Measurements from ENCODE around the gene TMEM181. TPM values are rescaled to one million over a fixed set of nuclear protein-coding genes. Genes with fewer than 3 reads are reported as not detected.

TMEM181 gene
- total RNA-seq, 1 experiment from 2014 or later = 31.6 TPM

- H3K4me1 ChIP-seq (ENCODE audit: insufficient read depth, low read length, poor library complexity, severe bottlenecking) = no peaks in the 10 kb centered on the region
- ChIA-PET CTCF (no interaction called here), POLR2A (ENCODE audit: low non-redundant PET) (no interaction called here)
- H3K9me3 ChIP-seq (ENCODE audit: low read depth, low read length, poor library complexity, severe bottlenecking) = no peaks in the 10 kb centered on the region
- intact Hi-C loops (cut with micrococcal nuclease; ENCODE audit: unreplicated experiment) = no loop called here
- H3K36me3 ChIP-seq (ENCODE audit: insufficient read depth, low read length, poor library complexity, severe bottlenecking) = peaks cover 21% of the 10 kb centered on the region
- no peak for TF ChIP-seq EZH2 (IDR thresholded peaks at IDR 0.05; ENCODE audit: borderline replicate concordance, low read depth, low read length, poor library complexity, severe bottlenecking)
- no peak for TF ChIP-seq CTCF (conservative IDR thresholded peaks at IDR 0.05; ENCODE audit: low read depth, low read length)
- no peak for DNase-seq (ENCODE audit: low spot score)
- no peaks in the 10 kb centered on the region for H3K27me3 ChIP-seq (replicated peaks; ENCODE audit: insufficient read depth, low read depth, low read length, poor library complexity)
- no peak overlapping the region for H3K27ac ChIP-seq (ENCODE audit: low read depth, low read length, poor library complexity, severe bottlenecking)
- BruUV-seq (replicated peaks) = no TSS peak
- H3K4me3 ChIP-seq (ENCODE audit: low read depth, low read length, poor library complexity, severe bottlenecking) = no peak overlapping the region
These were observed 60.3 kb downstream of the TMEM181 start for GRCh38 chr6:158619922-158620801.

DNA sequence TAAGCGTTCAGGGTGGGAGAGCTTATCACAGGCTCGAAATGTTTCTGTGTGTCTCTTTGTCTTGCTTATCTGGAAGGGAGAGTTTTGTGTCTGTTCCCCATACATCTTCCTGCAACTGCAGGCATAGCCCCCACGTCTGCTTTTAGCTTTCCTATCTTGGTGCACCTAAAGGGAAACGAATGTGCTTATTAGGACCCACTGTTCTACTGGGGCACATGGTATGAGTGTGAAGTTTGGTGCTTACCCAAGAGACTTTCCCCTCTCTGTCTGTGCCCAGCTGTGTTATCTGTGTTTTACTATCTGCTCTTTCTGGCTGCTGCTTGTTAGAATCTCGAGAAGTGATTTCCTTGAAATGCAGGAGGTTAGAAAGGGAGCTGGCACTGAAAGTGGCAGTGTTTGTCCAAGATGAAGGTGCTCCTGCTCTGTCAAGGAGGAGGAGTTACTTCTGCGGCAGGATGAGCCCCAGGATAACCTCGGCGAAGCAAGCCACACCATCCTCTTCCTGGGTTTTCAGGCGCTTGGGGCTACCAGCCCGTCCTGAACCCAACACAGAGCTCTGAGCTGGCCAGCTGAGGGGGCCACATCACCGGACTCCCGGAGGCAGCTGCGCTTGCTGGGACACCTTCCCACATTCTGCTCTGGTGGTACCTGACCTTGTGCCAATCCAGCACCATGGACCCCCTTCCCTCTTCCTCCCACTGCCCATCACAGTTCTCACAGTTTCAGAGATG is 61.2 kb downstream of the TMEM181 start:
- POLR2A ChIA-PET (ENCODE audit: low non-redundant PET) = no interaction called here
- CTCF ChIA-PET = no interaction called here
- no peaks in the 10 kb centered on the region for H3K27me3 ChIP-seq (replicated peaks; ENCODE audit: insufficient read depth, low read depth, low read length, poor library complexity)
- no peak overlapping the region for H3K4me3 ChIP-seq (ENCODE audit: low read depth, low read length, poor library complexity, severe bottlenecking)
- intact Hi-C loops (cut with micrococcal nuclease; ENCODE audit: unreplicated experiment) = no loop called here
- H3K4me1 ChIP-seq (ENCODE audit: insufficient read depth, low read length, poor library complexity, severe bottlenecking) = no peaks in the 10 kb centered on the region
- no peak overlapping the region for H3K27ac ChIP-seq (ENCODE audit: low read depth, low read length, poor library complexity, severe bottlenecking)
- no TSS peak for BruUV-seq (replicated peaks)
- DNase-seq (ENCODE audit: low spot score) = no peak
- no peak for TF ChIP-seq EZH2 (IDR thresholded peaks at IDR 0.05; ENCODE audit: borderline replicate concordance, low read depth, low read length, poor library complexity, severe bottlenecking)
- no peak for TF ChIP-seq CTCF (conservative IDR thresholded peaks at IDR 0.05; ENCODE audit: low read depth, low read length)
- no peaks in the 10 kb centered on the region for H3K9me3 ChIP-seq (ENCODE audit: low read depth, low read length, poor library complexity, severe bottlenecking)
- H3K36me3 ChIP-seq (ENCODE audit: insufficient read depth, low read length, poor library complexity, severe bottlenecking) = peaks cover 24% of the 10 kb centered on the region

DNA sequence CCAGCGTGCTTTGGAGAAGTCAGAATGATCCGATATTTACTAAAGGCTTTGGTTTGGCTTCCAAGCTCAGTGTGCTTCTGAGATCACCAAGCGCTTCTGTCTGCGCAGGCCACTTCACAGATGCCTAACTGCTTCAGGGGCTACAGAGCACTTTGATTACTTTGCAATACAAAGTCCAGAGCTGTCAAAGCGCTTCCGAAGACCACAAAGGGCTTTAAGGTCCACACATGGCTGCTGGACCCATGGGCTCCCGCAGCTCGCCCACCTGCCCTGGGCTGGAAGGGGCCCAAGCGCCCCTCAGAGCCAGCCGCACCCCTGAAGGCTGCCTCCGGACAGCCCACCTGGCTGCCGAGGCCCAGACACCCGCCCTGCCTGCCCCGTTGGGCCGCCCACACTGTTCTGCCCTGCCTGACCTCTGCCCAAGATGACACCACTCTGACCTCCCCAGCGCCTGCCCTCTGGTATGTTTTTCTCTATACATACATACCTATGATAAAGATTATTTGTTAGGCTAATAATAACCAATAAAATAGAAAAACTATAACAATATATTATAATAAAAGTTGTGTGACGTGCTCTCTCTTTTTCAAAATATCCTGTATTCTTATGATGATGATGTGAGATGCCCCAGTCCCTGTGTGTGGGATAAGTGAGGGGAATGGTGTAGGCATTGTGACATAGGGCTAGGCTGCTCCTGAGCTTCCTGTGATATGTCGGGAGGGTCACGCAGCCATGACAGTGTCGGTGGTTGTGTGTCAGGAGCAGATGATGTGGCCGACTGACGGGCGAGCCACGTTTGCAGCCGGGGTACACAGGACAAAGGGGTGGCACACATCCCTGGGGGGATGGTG is 62.0 kb downstream of the TMEM181 start:
- ChIA-PET CTCF (no interaction called here), POLR2A (ENCODE audit: low non-redundant PET) (no interaction called here)
- Histone ChIP-seq H3K27ac (ENCODE audit: low read depth, low read length, poor library complexity, severe bottlenecking) (no peak overlapping the region), H3K9me3 (ENCODE audit: low read depth, low read length, poor library complexity, severe bottlenecking) (no peaks in the 10 kb centered on the region), H3K36me3 (ENCODE audit: insufficient read depth, low read length, poor library complexity, severe bottlenecking) (peaks cover 24% of the 10 kb centered on the region), H3K4me1 (ENCODE audit: insufficient read depth, low read length, poor library complexity, severe bottlenecking) (no peaks in the 10 kb centered on the region), H3K27me3 (replicated peaks; ENCODE audit: insufficient read depth, low read depth, low read length, poor library complexity) (no peaks in the 10 kb centered on the region), H3K4me3 (ENCODE audit: low read depth, low read length, poor library complexity, severe bottlenecking) (no peak overlapping the region)
- DNase-seq (ENCODE audit: low spot score) = no peak
- no TSS peak for BruUV-seq (replicated peaks)
- TF ChIP-seq CTCF (conservative IDR thresholded peaks at IDR 0.05; ENCODE audit: low read depth, low read length) (no peak), EZH2 (IDR thresholded peaks at IDR 0.05; ENCODE audit: borderline replicate concordance, low read depth, low read length, poor library complexity, severe bottlenecking) (no peak)
- intact Hi-C loops (cut with micrococcal nuclease; ENCODE audit: unreplicated experiment) = no loop called here
